Mesenchymal stem cell (in vitro differentiated cells and primary cell): ENCODE data around the gene TOM1.

Source experiments
- DNase-seq: peaks from one replicate; pipeline ENCODE4 v3.0.0-alpha.2; 2013
- H2AFZ ChIP-seq: one replicate; pipeline ENCODE4 v1.6.1; 2013; ENCODE audit warnings: low read depth, mild to moderate bottlenecking, control low read depth, inconsistent platforms, low read length, moderate library complexity
- H2AK5ac ChIP-seq: 2 replicates; pipeline ENCODE4 v1.6.1; 2013; ENCODE audit warnings: low read length, moderate library complexity, mild to moderate bottlenecking, inconsistent platforms; ENCODE audit not compliant: severe bottlenecking
- H2BK120ac ChIP-seq: one replicate; pipeline ENCODE4 v1.6.1; 2013; ENCODE audit warnings: low read depth, mild to moderate bottlenecking, inconsistent platforms, low read length, moderate library complexity
- H2BK12ac ChIP-seq, 2 experiments: one replicate each; pipeline ENCODE4 v1.6.1; 2013; ENCODE audit warnings: inconsistent platforms in 2 of 2, low read length in 2 of 2, mild to moderate bottlenecking in 2 of 2, moderate library complexity in 2 of 2, control low read depth in 1 of 2
- H2BK15ac ChIP-seq: one replicate; pipeline ENCODE4 v1.6.1; 2013; ENCODE audit warnings: mild to moderate bottlenecking, low read depth, inconsistent platforms; ENCODE audit not compliant: poor library complexity, severe bottlenecking
- H2BK5ac ChIP-seq: 2 replicates; pipeline ENCODE4 v1.6.1; 2013; ENCODE audit warnings: low read depth, mild to moderate bottlenecking, low read length, control low read depth, inconsistent platforms; ENCODE audit not compliant: poor library complexity, severe bottlenecking
- H3K14ac ChIP-seq, 2 experiments: one replicate each; pipeline ENCODE4 v1.6.1; 2013; ENCODE audit warnings: inconsistent platforms in 2 of 2, low read length in 2 of 2, control low read depth in 1 of 2, mild to moderate bottlenecking in 1 of 2, moderate library complexity in 1 of 2
- H3K18ac ChIP-seq, 2 experiments: one replicate each; pipeline ENCODE4 v1.6.1; 2013; ENCODE audit warnings: inconsistent platforms in 2 of 2, low read length in 2 of 2, control low read depth in 1 of 2, low read depth in 1 of 2, mild to moderate bottlenecking in 1 of 2
- H3K23ac ChIP-seq, 2 experiments: one replicate each; pipeline ENCODE4 v1.6.1; 2013; ENCODE audit warnings: inconsistent platforms in 2 of 2, low read length in 2 of 2, mild to moderate bottlenecking in 2 of 2, moderate library complexity in 2 of 2, control low read depth in 1 of 2
- H3K27ac ChIP-seq: 2 replicates; pipeline ENCODE4 v1.5.1; 2013; ENCODE audit warnings: mild to moderate bottlenecking, moderate library complexity, low read length, control low read depth, inconsistent platforms; ENCODE audit not compliant: poor library complexity, severe bottlenecking
- H3K27me3 ChIP-seq, 2 experiments: 2 replicates each; pipeline versions ENCODE4 v1.6.1 to v1.7.0; 2013; ENCODE audit warnings: low read length in 2 of 2, mild to moderate bottlenecking in 2 of 2, moderate library complexity in 2 of 2, control low read depth in 1 of 2, inconsistent platforms in 1 of 2; ENCODE audit not compliant: control insufficient read depth in 1 of 2, insufficient read depth in 1 of 2
- H3K36me3 ChIP-seq, 2 experiments: 2 replicates each; pipeline versions ENCODE4 v1.6.1 to v1.7.0; 2013; ENCODE audit warnings: low read length in 2 of 2, control low read depth in 1 of 2, inconsistent platforms in 1 of 2, low read depth in 1 of 2, mild to moderate bottlenecking in 1 of 2; ENCODE audit not compliant: insufficient read depth in 2 of 2, control insufficient read depth in 1 of 2
- H3K4ac ChIP-seq, 2 experiments: one replicate each; pipeline ENCODE4 v1.6.1; 2013; ENCODE audit warnings: inconsistent platforms in 2 of 2, low read length in 2 of 2, mild to moderate bottlenecking in 2 of 2, moderate library complexity in 2 of 2, control low read depth in 1 of 2, low read depth in 1 of 2
- H3K4me1 ChIP-seq: 2 replicates; pipeline ENCODE4 v1.6.1; 2013; ENCODE audit warnings: low read depth, low read length, control low read depth; ENCODE audit not compliant: control insufficient read depth, insufficient read depth
- H3K4me2 ChIP-seq: 2 replicates; pipeline ENCODE4 v1.6.1; 2013; ENCODE audit warnings: low read length, mild to moderate bottlenecking, inconsistent platforms; ENCODE audit not compliant: poor library complexity, severe bottlenecking
- H3K4me3 ChIP-seq, 2 experiments: 2 replicates each; pipeline versions ENCODE4 v1.5.1 to v1.7.0; 2013; ENCODE audit warnings: low read length in 2 of 2, mild to moderate bottlenecking in 2 of 2, control low read depth in 1 of 2, low read depth in 1 of 2; ENCODE audit not compliant: insufficient read depth in 1 of 2
- H3K79me1 ChIP-seq: replicated peaks from 2 replicates; pipeline ENCODE4 v1.6.1; 2013; ENCODE audit warnings: mild to moderate bottlenecking, control low read depth, low read length, inconsistent platforms; ENCODE audit not compliant: poor library complexity, severe bottlenecking
- H3K9ac ChIP-seq: 2 replicates; pipeline ENCODE4 v1.7.0; 2013; ENCODE audit warnings: mild to moderate bottlenecking, low read length, moderate library complexity
- H3K9me3 ChIP-seq: 2 replicates; pipeline ENCODE4 v1.7.0; 2013; ENCODE audit warnings: mild to moderate bottlenecking, low read length; ENCODE audit not compliant: control insufficient read depth
- H4K8ac ChIP-seq: one replicate; pipeline ENCODE4 v1.6.1; 2013; ENCODE audit warnings: inconsistent platforms, mild to moderate bottlenecking, low read length, moderate library complexity
- H4K91ac ChIP-seq: one replicate; pipeline ENCODE4 v1.6.1; 2013; ENCODE audit warnings: mild to moderate bottlenecking, low read length, inconsistent platforms
- WGBS: methylation state at CpG from one replicate; pipeline ENCODE4 v1.1.7; 2013; ENCODE audit warnings: mixed read lengths; 5-methylcytosine and 5-hydroxymethylcytosine counted together

Gene TOM1

DNA sequence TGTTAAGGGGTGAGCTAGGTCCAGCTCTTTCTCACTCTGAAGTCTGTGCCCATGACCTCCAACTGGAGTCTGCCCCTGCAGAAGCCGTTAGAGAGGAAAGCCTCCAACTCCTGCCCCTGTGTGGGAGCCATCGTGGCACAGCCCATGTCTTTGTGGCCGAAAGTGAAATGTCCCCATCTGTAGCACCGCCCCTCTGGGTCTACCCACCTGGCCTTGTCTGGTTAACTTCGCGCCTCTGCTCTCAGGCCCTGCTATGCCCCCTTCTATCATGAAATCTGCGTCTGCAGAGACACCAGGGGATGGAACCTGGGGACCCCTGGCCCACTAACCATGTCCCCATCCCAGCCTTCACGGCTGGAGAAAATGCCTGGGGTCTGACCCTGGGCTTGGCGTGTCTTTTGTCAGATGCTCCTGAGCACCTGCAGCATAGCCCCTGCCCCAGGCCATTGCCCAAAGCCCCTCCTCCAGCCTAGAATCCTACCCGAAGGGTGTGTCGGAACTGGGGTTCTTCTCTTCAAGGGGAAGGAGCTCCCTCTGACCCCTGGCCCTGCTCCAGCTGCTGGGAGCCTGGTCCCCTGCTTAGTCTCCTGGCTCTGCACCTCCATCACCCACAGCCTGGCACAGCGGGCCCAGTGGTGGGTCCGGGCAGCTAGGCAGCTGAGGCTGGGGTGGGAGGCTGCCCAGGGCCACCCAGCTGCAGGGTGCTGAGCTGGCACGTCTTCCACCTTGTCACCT lies 45.4 kb downstream of the TOM1 start:
- H2BK12ac ChIP-seq = no peak overlapping the region
- WGBS = 92% methylated on average over 14 of the region's 14 CpGs

DNA sequence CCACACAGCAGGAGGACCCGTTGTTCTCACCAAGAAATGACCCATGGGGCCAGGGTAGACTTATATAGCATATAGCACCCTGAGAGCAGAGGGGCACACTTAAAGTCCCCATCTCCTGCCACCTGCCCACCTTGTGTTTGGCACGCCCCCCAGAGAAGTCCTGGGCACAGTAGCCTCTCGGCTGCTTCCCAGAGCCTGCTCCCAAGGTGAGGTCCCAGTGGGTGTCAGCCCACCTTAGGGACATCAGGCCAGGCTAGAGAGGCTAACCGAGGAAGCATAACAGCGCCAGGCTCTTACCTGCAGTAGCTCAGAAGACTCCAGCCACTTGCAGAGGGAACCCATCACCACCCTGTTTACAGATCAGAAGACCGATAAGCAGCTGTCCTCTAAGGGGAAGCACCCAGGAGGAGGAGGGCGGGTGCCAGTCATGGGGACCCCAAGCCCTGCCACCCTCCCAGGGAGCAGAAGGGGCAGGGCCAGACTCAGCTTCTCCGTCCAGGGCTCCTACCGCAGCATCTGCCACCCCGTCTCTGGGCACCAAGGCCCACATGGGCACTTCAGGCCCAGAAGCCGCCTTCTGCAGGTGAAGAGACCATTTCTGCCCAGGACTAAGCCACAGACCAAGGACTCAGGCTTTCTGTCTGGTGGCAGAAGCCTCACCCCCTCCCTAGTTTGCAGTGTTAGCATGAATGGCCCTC lies 46.3 kb downstream of the TOM1 start:
- H2BK5ac ChIP-seq = no peak overlapping the region
- H3K4me2 ChIP-seq = no peak overlapping the region
- H4K91ac ChIP-seq = no peak overlapping the region
- H3K4me1 ChIP-seq = peaks cover 33% of the 10 kb centered on the region
- H3K27ac ChIP-seq = no peak overlapping the region
- H2BK120ac ChIP-seq = no peak overlapping the region
- H2BK15ac ChIP-seq = no peak overlapping the region
- H3K9ac ChIP-seq = no peak overlapping the region
- no peaks in the 10 kb centered on the region for H3K9me3 ChIP-seq
- H3K18ac ChIP-seq = no peak overlapping the region
- WGBS = 96% methylated on average over 11 of the region's 11 CpGs
- DNase-seq = no peak
- H3K27me3 ChIP-seq = no peaks in the 10 kb centered on the region
- no peaks in the 10 kb centered on the region for H3K79me1 ChIP-seq
- no peak overlapping the region for H3K4me3 ChIP-seq
- no peak overlapping the region for H3K4ac ChIP-seq
- no peak overlapping the region for H2BK12ac ChIP-seq
- no peak overlapping the region for H3K14ac ChIP-seq
- H3K23ac ChIP-seq = no peak overlapping the region
- H2AK5ac ChIP-seq = no peak overlapping the region
- peaks cover 69 to 75% of the 10 kb centered on the region in 2 experiments for H3K36me3 ChIP-seq
- H4K8ac ChIP-seq = no peak overlapping the region
- no peak overlapping the region for H2AFZ ChIP-seq

More for the DNA sequence above, 45.4 kb downstream of the TOM1 start:
- Histone ChIP-seq H3K27ac (no peak overlapping the region), H3K4me3 (no peak overlapping the region), H2AK5ac (no peak overlapping the region), H3K4ac (no peak overlapping the region), H3K27me3 (no peaks in the 10 kb centered on the region), H2BK120ac (no peak overlapping the region), H3K36me3 (peaks cover 75 to 84% of the 10 kb centered on the region in 2 experiments), H4K91ac (no peak overlapping the region), H4K8ac (no peak overlapping the region), H3K18ac (no peak overlapping the region), H3K9ac (no peak overlapping the region), H3K4me2 (no peak overlapping the region), H3K9me3 (no peaks in the 10 kb centered on the region), H2BK5ac (no peak overlapping the region), H3K14ac (no peak overlapping the region), H2BK15ac (no peak overlapping the region), H2AFZ (no peak overlapping the region), H3K4me1 (peaks cover 28% of the 10 kb centered on the region), H3K23ac (no peak overlapping the region), H3K79me1 (no peaks in the 10 kb centered on the region)
- no peak for DNase-seq

DNA sequence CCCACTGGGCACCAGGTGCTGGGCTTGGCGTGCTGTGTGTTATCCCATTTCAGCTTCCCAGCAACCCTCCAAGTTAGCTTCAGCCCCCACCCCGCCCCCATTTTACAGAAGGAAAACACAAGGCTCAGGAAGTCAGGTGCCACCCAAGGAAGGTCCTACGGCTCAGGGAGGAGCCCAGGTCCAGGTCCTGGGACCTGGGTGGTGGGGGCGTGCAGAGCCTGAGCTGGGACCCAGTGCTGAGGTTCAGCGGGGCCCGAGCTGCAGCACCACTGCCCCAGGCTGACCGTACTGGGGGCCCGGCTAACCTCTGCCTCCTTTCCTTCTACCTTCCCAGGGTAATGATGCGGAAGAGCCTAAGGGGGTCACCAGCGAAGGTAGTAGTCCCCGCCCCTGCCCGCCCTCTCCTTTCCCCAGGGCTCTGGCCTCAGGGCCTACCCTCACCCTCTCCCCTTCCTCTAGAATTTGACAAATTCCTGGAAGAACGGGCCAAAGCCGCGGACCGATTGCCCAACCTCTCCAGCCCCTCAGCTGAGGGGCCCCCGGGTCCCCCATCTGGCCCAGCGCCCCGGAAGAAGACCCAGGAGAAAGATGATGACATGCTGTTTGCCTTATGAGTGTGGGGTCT lies 47.0 kb downstream of the TOM1 start:
- H3K9ac ChIP-seq = no peak overlapping the region
- no peak overlapping the region for H2BK120ac ChIP-seq
- H3K27ac ChIP-seq = no peak overlapping the region
- no peak overlapping the region for H4K8ac ChIP-seq
- H2BK5ac ChIP-seq = no peak overlapping the region
- no peaks in the 10 kb centered on the region for H3K27me3 ChIP-seq
- H3K4me2 ChIP-seq = no peak overlapping the region
- H3K36me3 ChIP-seq = peaks cover 61 to 69% of the 10 kb centered on the region in 2 experiments
- H3K79me1 ChIP-seq = no peaks in the 10 kb centered on the region
- H3K4me3 ChIP-seq = no peak overlapping the region
- H2BK15ac ChIP-seq = no peak overlapping the region
- WGBS = 92% methylated on average over 19 of the region's 19 CpGs
- no peak overlapping the region for H3K18ac ChIP-seq
- H4K91ac ChIP-seq = no peak overlapping the region
- no peaks in the 10 kb centered on the region for H3K9me3 ChIP-seq
- H2BK12ac ChIP-seq = no peak overlapping the region
- H2AFZ ChIP-seq = no peak overlapping the region
- no peak overlapping the region for H2AK5ac ChIP-seq
- no peak overlapping the region for H3K14ac ChIP-seq
- peaks cover 32% of the 10 kb centered on the region for H3K4me1 ChIP-seq
- no peak overlapping the region for H3K4ac ChIP-seq
- no peak for DNase-seq
- H3K23ac ChIP-seq = no peak overlapping the region

DNA sequence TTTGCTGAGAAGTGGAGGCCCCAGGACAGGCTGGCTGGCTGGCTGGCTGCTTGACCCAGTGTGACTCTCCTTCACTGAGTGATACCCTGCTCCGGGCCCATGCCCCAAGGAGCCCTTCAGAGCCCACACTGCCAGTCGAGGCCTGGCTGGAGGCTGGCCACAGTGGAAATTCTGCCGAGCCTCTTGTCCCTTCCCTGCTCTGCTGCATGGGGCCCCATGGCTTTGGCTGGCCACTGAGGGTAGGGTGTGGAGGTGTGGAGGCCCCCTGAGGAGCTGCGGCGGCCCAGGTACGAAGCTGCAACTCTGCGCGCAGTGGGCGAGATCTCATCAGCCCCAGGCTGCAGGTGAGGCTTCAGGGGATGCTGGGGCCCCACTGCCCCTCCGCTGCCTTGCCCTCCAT lies 47.8 kb downstream of the TOM1 start:
- Histone ChIP-seq H2BK15ac (no peak overlapping the region), H3K18ac (no peak overlapping the region), H3K27ac (no peak overlapping the region), H3K9ac (no peak overlapping the region), H3K14ac (no peak overlapping the region), H4K91ac (no peak overlapping the region), H2AFZ (no peak overlapping the region), H3K79me1 (no peaks in the 10 kb centered on the region), H3K4ac (no peak overlapping the region), H3K23ac (no peak overlapping the region), H3K27me3 (no peaks in the 10 kb centered on the region), H3K4me2 (no peak overlapping the region), H3K36me3 (peaks cover 54 to 61% of the 10 kb centered on the region in 2 experiments), H3K9me3 (no peaks in the 10 kb centered on the region), H4K8ac (no peak overlapping the region), H2BK120ac (no peak overlapping the region), H3K4me1 (peaks cover 32% of the 10 kb centered on the region), H2AK5ac (no peak overlapping the region), H2BK5ac (no peak overlapping the region), H3K4me3 (no peak overlapping the region), H2BK12ac (no peak overlapping the region)
- 90% methylated on average over 9 of the region's 10 CpGs for WGBS
- DNase-seq = no peak
